ENCODE results near the gene SNAPC4.
A peak's percentile ranks its signal among the peaks of the same experiment; 100 is the strongest.

Gene SNAPC4

GRCh38 chr9:136363106-136363948 lies 36.6 kb downstream of the SNAPC4 start, which contains the start of gene DNLZ:
Gene DNLZ, minus strand, starts transcription at chr9:136363744. Its CDS starts 30 bp downstream, at chr9:136363714.
- TF ChIP-seq FOXM1 (IDR thresholded peaks at IDR 0.05; ENCODE audit: borderline replicate concordance, low read depth), result no peak
- peak; percentile 96 for TF ChIP-seq YY1 (IDR thresholded peaks at IDR 0.05; ENCODE audit: low read depth)
- TF ChIP-seq TCF12 (IDR thresholded peaks at IDR 0.05; ENCODE audit: low read depth), result peak; percentile 45; the same call in 1 of the 2 replicates
- no peak for TF ChIP-seq TEAD4 (IDR thresholded peaks at IDR 0.05)
- TF ChIP-seq CEBPB (IDR thresholded peaks at IDR 0.05), result no peak
- TF ChIP-seq RAD21 (IDR thresholded peaks at IDR 0.05; ENCODE audit: low read depth), result peak; percentile 45; the same call in 1 of the 2 replicates
- TF ChIP-seq ZBTB7A (IDR thresholded peaks at IDR 0.05; ENCODE audit: low read depth), result no peak
- no peak for TF ChIP-seq NFIC (IDR thresholded peaks at IDR 0.05)
- peak; percentile 64 for TF ChIP-seq USF1 (IDR thresholded peaks at IDR 0.05)
- TF ChIP-seq EGR1 (IDR thresholded peaks at IDR 0.05), result peak; percentile 79; the same call in 1 of the 2 replicates
- TF ChIP-seq, protein P1, sequence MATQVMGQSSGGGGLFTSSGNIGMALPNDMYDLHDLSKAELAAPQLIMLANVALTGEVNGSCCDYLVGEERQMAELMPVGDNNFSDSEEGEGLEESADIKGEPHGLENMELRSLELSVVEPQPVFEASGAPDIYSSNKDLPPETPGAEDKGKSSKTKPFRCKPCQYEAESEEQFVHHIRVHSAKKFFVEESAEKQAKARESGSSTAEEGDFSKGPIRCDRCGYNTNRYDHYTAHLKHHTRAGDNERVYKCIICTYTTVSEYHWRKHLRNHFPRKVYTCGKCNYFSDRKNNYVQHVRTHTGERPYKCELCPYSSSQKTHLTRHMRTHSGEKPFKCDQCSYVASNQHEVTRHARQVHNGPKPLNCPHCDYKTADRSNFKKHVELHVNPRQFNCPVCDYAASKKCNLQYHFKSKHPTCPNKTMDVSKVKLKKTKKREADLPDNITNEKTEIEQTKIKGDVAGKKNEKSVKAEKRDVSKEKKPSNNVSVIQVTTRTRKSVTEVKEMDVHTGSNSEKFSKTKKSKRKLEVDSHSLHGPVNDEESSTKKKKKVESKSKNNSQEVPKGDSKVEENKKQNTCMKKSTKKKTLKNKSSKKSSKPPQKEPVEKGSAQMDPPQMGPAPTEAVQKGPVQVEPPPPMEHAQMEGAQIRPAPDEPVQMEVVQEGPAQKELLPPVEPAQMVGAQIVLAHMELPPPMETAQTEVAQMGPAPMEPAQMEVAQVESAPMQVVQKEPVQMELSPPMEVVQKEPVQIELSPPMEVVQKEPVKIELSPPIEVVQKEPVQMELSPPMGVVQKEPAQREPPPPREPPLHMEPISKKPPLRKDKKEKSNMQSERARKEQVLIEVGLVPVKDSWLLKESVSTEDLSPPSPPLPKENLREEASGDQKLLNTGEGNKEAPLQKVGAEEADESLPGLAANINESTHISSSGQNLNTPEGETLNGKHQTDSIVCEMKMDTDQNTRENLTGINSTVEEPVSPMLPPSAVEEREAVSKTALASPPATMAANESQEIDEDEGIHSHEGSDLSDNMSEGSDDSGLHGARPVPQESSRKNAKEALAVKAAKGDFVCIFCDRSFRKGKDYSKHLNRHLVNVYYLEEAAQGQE (IDR thresholded peaks at IDR 0.05; ENCODE audit: low read depth), result no peak
- TF ChIP-seq EP300 (IDR thresholded peaks at IDR 0.05; ENCODE audit: borderline replicate concordance), result no peak
- TF ChIP-seq, protein P2, sequence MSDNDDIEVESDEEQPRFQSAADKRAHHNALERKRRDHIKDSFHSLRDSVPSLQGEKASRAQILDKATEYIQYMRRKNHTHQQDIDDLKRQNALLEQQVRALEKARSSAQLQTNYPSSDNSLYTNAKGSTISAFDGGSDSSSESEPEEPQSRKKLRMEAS (IDR thresholded peaks at IDR 0.05), result peak; percentile 100
- peak; percentile 67 for TF ChIP-seq TAF1 (IDR thresholded peaks at IDR 0.05; ENCODE audit: low read depth)
- TF ChIP-seq CREB1 (IDR thresholded peaks at IDR 0.05; ENCODE audit: low read depth), result no peak

- TF ChIP-seq YY1 (IDR thresholded peaks at IDR 0.05; ENCODE audit: low read depth) (no peak), RAD21 (IDR thresholded peaks at IDR 0.05; ENCODE audit: low read depth) (no peak), CEBPB (IDR thresholded peaks at IDR 0.05) (no peak), ZBTB7A (IDR thresholded peaks at IDR 0.05; ENCODE audit: low read depth) (no peak)
- TF ChIP-seq, protein P2 (IDR thresholded peaks at IDR 0.05), result no peak
- TF ChIP-seq, protein P1 (IDR thresholded peaks at IDR 0.05; ENCODE audit: low read depth), result no peak
These were observed 37.6 kb downstream of the SNAPC4 start for GRCh38 chr9:136362450-136362784.

DNA sequence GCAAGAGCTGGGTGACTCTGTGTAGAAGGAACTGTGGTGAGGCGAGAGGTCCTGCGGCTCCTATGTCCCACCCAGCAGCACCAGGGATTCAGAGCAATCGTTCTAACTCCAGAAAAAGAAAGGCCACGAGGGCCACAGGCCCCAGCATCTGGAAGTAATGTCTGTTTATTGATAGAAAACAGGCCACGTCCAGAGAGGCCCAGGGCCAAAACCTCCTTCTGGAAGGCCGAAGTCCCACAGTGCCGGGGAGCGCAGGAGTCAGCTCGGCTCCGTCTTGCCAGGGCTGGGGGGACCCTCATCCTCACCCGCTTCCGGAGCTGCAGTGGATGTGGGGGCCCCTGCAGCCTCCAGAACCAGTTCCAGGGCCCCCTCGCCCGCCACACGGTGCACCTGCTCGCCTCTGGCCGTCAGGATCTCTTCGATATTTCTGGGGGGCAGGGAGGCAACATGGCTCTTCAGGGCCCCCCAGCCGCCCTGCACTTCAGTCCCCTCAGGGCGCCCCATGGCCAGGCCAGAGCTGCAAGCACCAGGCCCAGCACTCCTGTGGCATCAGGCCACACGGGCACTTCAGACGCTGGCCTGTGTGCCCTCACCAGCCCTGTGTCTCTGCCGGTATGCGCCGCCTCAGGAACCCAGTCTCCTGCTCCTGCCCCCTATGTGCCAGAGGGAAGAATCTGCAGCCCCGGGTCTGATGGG lies 38.1 kb downstream of the SNAPC4 start:
- no peak for TF ChIP-seq FOXM1 (IDR thresholded peaks at IDR 0.05; ENCODE audit: borderline replicate concordance, low read depth)
- TF ChIP-seq CREB1 (IDR thresholded peaks at IDR 0.05; ENCODE audit: low read depth), result no peak
- no peak for TF ChIP-seq ZBTB7A (IDR thresholded peaks at IDR 0.05; ENCODE audit: low read depth)
- TF ChIP-seq, protein P1 (IDR thresholded peaks at IDR 0.05; ENCODE audit: low read depth), result no peak
- no peak for TF ChIP-seq TCF12 (IDR thresholded peaks at IDR 0.05; ENCODE audit: low read depth)
- no peak for TF ChIP-seq USF1 (IDR thresholded peaks at IDR 0.05)
- no peak for TF ChIP-seq YY1 (IDR thresholded peaks at IDR 0.05; ENCODE audit: low read depth)
- TF ChIP-seq EP300 (IDR thresholded peaks at IDR 0.05; ENCODE audit: borderline replicate concordance), result no peak
- no peak for TF ChIP-seq NFIC (IDR thresholded peaks at IDR 0.05)
- TF ChIP-seq TEAD4 (IDR thresholded peaks at IDR 0.05), result no peak
- no peak for TF ChIP-seq TAF1 (IDR thresholded peaks at IDR 0.05; ENCODE audit: low read depth)
- no peak for TF ChIP-seq RAD21 (IDR thresholded peaks at IDR 0.05; ENCODE audit: low read depth)
